Ishikawa (cell line): ENCODE results near the gene SMOC1.

Experiments used
- CEBPB ChIP-seq: IDR thresholded peaks from 2 replicates; pipeline ENCODE4 v1.6.1; 2012
- CREB1 ChIP-seq: IDR thresholded peaks from 2 replicates; pipeline ENCODE4 v1.6.1; 2012; ENCODE audit warnings: low read depth
- EGR1 ChIP-seq: IDR thresholded peaks from 2 replicates; pipeline ENCODE4 v1.6.1; 2012
- EP300 ChIP-seq: IDR thresholded peaks from 2 replicates; pipeline ENCODE4 v1.6.1; 2012; ENCODE audit warnings: borderline replicate concordance
- FOXM1 ChIP-seq: IDR thresholded peaks from 2 replicates; pipeline ENCODE4 v1.6.1; 2012; ENCODE audit warnings: low read depth, borderline replicate concordance
- MAX ChIP-seq: IDR thresholded peaks from 2 replicates; pipeline ENCODE4 v1.6.1; 2012
- NFIC ChIP-seq: IDR thresholded peaks from 2 replicates; pipeline ENCODE4 v1.6.1; 2012
- RAD21 ChIP-seq: IDR thresholded peaks from 2 replicates; pipeline ENCODE4 v1.6.1; 2012; ENCODE audit warnings: low read depth
- TAF1 ChIP-seq: IDR thresholded peaks from 2 replicates; pipeline ENCODE4 v1.6.1; 2012; ENCODE audit warnings: low read depth, mild to moderate bottlenecking
- TCF12 ChIP-seq: IDR thresholded peaks from 2 replicates; pipeline ENCODE4 v1.6.1; 2012; ENCODE audit warnings: low read depth
- TEAD4 ChIP-seq: IDR thresholded peaks from 2 replicates; pipeline ENCODE4 v1.6.1; 2012
- USF1 ChIP-seq: IDR thresholded peaks from 2 replicates; pipeline ENCODE4 v1.6.1; 2012
- YY1 ChIP-seq: IDR thresholded peaks from 2 replicates; pipeline ENCODE4 v1.6.1; 2012; ENCODE audit warnings: low read depth
- ZBTB7A ChIP-seq: IDR thresholded peaks from 2 replicates; pipeline ENCODE4 v1.6.1; 2012; ENCODE audit warnings: low read depth
- TF ChIP-seq, protein P1 (sequence below): IDR thresholded peaks from 2 replicates; pipeline ENCODE4 v1.6.1; 2012; ENCODE audit warnings: low read depth, mild to moderate bottlenecking

Gene SMOC1

DNA sequence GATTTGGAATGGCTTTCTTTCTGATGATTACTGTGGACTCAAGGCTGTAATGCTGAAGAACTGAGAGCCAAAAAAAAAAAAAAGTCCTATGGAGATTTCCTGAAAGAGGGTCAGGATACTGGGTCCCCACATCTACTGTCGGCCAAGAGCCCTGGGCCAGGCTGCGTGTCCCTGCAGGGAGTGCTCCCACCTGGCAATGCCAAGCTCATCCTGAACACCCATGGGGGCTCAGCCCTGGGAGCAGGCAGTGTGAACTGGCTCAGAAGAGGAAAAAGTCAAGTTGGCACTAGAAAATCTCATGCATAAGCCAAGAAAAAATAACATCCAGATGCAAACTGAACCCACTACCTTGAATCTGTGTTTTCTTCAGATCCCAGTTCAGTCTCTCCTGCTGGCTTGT, 35.0 kb upstream of the SMOC1 start:
- TF ChIP-seq TEAD4 (no peak), EGR1 (no peak), NFIC (no peak)

- TF ChIP-seq ZBTB7A (no peak), TEAD4 (no peak), CEBPB (no peak), TAF1 (no peak), EGR1 (no peak), MAX (no peak), CREB1 (no peak), EP300 (no peak), RAD21 (no peak), TCF12 (no peak), USF1 (no peak), YY1 (no peak)
These were observed 34.1 kb upstream of the SMOC1 start for GRCh38 chr14:69845050-69845581.

GRCh38 chr14:69845787-69846186, 33.4 kb upstream of the SMOC1 start:
- no peak for TF ChIP-seq MAX
- no peak for TF ChIP-seq EGR1
- TF ChIP-seq YY1, result no peak
- TF ChIP-seq CEBPB, result no peak
- TF ChIP-seq EP300, result no peak
- TF ChIP-seq RAD21, result no peak
- no peak for TF ChIP-seq TEAD4

GRCh38 chr14:69848156-69848555, 31.1 kb upstream of the SMOC1 start:
- TF ChIP-seq NFIC (no peak), YY1 (no peak), EP300 (no peak), CREB1 (no peak), FOXM1 (no peak), USF1 (no peak)

DNA sequence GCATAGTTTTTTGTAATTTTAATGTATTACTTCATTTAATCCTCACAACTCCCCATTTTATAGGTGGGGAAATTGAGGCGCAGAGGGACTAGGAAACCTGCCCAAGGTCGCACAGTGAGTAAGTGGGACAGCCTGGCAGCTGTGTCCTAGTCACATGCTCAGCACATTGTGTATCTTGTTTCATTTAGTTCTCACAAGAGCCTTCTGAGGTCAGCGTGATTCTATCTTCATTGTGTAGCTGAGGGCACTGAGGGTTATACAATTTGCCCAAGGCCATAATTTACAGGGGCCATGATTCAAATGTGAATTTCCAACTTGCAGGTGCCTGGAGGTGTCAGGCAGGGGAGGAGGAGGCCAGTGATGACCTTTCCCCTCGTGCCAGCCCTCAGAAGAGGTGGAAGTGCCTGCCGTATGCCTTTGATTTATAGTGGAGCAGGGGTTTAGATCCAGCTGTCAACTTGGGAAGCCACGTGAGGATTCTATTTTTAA, 30.3 kb upstream of the SMOC1 start:
- TF ChIP-seq ZBTB7A (no peak), USF1 (no peak), TAF1 (no peak)

GRCh38 chr14:69850086-69850735, 29.0 kb upstream of the SMOC1 start:
- TF ChIP-seq EGR1 (no peak), TAF1 (no peak), TCF12 (no peak), NFIC (no peak), ZBTB7A (no peak), RAD21 (no peak), YY1 (no peak), USF1 (no peak), TEAD4 (no peak), FOXM1 (no peak)
- TF ChIP-seq, protein P1, sequence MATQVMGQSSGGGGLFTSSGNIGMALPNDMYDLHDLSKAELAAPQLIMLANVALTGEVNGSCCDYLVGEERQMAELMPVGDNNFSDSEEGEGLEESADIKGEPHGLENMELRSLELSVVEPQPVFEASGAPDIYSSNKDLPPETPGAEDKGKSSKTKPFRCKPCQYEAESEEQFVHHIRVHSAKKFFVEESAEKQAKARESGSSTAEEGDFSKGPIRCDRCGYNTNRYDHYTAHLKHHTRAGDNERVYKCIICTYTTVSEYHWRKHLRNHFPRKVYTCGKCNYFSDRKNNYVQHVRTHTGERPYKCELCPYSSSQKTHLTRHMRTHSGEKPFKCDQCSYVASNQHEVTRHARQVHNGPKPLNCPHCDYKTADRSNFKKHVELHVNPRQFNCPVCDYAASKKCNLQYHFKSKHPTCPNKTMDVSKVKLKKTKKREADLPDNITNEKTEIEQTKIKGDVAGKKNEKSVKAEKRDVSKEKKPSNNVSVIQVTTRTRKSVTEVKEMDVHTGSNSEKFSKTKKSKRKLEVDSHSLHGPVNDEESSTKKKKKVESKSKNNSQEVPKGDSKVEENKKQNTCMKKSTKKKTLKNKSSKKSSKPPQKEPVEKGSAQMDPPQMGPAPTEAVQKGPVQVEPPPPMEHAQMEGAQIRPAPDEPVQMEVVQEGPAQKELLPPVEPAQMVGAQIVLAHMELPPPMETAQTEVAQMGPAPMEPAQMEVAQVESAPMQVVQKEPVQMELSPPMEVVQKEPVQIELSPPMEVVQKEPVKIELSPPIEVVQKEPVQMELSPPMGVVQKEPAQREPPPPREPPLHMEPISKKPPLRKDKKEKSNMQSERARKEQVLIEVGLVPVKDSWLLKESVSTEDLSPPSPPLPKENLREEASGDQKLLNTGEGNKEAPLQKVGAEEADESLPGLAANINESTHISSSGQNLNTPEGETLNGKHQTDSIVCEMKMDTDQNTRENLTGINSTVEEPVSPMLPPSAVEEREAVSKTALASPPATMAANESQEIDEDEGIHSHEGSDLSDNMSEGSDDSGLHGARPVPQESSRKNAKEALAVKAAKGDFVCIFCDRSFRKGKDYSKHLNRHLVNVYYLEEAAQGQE, result no peak

DNA sequence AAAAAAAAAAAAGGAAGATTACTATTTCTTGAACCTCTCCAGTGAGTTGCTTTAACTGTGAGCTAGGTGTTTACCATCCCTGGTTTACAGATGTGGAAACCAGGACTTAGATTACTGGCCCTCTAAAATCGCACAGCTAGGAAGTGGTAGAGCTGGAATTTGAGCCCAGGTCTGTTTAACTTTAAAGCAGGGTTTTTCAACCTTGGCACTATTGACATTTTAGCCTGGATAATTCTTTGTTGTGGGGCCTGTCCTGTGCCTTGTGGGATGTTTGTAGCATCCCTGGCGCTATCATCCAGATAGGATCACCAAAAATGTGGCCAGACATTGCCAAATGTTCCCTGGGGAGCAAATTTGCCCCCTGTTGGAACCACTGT, 28.5 kb upstream of the SMOC1 start:
- TF ChIP-seq RAD21 (no peak), TEAD4 (no peak), TCF12 (no peak), EP300 (no peak), CREB1 (no peak), CEBPB (no peak), EGR1 (no peak), MAX (no peak), USF1 (no peak), ZBTB7A (no peak), FOXM1 (no peak), YY1 (no peak), NFIC (no peak)
- TF ChIP-seq, protein P1, result no peak
